Suppressor macrophage treated with lipopolysaccharide for 4 hours (primary cell): Measurements from ENCODE around the gene OSGIN1.
A peak's percentile ranks its signal among the peaks of the same experiment; 100 is the strongest.

ENCODE experiments used
- DNase-seq: peaks from one replicate; pipeline ENCODE4 v3.0.0-alpha.2; 2020

The OSGIN1 gene

DNA sequence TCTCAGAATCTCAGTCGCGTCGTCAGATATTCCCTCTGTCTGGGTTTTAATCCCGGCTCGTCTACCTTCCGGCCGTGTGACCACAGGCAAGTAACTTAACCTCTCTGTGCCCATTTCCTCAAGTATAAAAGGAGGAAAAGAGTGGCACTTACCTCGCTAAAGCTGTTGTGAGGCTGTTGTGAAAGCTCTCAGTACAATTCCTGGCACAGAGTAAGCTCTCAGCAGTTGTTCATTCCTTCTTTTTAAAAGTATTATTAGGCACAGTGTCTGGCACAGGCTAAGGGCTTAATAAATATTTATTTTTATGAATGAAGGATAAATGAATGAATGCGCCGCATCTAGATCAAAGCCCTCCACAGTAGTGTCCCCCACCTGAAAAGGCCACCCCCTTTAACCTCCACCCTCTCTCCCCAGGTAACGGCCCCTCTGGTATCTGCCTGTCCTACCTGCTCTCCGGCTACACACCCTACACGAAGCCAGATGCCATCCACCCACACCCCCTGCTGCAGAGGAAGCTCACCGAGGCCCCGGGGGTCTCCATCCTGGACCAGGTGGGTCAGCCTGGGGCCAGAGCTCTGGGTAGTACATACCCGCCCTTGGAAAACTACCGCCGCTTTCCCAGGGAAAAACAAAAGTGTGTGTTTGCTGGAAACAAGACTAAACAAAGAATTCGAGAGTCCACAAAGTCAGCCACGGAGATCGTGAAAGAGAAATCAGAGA lies 6.0 kb downstream of the OSGIN1 start:
- no peak for DNase-seq

DNA sequence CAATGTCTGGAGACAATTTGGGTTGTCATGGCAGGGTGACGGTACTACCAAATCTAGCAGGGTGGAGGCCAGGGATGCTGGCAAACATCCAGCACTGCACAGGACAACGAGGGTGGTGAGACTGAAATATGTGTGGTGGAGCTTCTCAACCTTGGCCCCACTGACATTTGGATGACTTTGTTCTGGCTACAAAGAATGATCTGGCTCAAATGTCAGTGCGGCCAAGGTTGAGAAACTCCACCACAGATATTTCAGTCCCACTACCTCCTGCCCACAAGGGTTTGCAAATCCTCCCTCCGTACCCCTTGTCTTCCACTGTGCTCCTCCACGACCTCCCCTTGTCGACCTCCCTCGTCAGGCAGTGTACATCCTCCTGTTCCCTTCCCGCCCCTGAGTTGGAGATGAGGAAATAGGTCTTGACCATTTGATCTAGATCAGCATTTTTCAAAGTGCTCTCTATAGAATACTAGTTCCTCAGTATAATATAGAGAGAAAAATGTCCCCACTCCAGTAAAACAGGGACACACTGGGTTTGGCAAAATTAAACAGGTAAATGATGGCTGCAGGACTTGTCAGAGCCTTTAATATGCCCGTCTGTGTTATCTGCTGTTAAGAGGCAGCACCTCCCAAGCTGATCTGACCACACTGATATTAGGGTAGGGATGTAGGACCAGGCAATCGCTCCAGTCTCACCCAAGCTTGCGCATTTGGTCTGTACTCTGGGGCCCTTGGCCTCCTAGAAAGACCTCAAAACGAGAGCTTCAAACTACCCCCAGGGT lies 6.8 kb downstream of the OSGIN1 start:
- peak; percentile 19 for DNase-seq

DNA sequence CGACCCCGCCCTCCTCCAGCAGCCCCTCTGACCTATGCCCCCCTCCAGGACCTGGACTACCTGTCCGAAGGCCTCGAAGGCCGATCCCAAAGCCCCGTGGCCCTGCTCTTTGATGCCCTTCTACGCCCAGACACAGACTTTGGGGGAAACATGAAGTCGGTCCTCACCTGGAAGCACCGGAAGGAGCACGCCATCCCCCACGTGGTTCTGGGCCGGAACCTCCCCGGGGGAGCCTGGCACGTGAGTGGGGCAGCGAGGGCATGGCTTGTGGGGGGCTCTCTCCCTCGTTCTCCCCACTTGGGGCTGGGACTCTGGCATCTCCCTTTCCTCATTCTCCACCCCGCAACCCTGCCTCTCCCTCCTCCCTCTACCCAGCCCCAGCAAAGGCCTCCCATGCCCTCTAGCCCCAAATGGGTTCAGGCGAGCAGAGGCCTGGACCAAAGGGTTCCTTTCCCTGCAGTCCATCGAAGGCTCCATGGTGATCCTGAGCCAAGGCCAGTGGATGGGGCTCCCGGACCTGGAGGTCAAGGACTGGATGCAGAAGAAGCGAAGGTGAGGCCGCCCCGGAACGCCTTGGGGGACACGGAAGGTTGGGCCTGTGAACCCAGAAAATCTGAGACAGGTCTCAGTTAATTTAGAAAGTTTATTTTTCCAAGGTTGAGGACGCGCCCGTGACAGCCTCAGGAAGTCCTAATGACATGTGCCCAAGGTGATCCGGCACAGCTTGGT lies 7.6 kb downstream of the OSGIN1 start:
- DNase-seq, result no peak

DNA sequence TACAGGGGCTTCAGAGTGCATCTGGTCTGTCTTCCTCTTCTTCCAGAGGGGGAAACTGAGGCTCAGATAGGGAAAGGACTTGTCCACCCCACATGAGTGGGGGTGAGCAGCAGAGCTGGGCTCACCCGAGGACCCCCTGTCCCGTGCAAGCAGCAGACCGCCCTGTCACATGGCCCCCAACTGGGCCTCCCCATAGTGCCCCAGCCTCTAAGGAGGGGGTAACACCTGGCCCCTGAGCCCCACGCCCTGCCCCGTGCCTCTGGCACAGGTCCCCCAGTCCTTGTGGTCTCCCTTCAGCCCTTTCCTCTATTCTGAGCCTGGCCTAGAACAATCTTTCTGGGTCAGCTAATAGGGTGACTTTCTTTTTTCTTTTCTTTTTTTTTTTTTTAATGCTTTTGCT lies 8.6 kb downstream of the OSGIN1 start:
- no peak for DNase-seq

DNA sequence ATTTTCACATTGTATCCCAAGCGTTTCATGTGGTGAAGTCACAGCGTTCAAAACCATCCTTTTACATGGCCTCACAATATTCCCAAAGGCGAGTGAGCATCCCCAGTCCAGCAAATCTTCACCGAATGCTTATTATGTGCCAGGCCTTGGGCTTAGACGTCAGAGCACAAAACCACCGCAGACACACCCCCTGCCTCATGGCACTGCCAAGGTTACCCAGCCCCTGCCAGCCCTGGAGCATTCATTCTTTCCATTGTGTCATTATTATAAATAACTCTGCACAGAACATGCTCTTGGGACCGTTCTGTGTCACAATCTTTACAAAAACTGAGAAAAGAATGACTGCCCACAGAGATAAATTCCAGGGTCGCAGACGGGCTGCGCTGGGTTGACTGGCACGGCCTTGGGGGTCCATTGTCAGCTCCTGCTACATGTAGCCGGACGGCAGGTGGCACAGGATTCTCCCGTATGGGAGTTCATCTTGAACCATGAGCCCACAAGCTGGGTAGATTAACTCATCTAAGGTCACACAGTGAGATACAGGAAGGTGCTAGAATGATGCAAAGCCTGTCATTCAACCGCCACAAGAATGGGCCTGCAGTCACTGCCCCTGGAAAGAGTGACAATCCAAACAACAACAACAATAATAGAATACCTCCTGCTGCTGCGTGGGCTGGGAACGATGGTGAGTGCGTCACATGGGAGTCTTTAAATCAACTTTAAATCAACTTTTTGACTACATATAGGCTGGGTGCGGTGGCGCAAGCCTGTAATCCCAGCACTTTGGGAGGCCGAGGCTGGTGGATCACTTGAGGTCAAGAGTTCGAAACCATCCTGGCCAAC lies 10.5 kb downstream of the OSGIN1 start:
- no peak for DNase-seq

DNA sequence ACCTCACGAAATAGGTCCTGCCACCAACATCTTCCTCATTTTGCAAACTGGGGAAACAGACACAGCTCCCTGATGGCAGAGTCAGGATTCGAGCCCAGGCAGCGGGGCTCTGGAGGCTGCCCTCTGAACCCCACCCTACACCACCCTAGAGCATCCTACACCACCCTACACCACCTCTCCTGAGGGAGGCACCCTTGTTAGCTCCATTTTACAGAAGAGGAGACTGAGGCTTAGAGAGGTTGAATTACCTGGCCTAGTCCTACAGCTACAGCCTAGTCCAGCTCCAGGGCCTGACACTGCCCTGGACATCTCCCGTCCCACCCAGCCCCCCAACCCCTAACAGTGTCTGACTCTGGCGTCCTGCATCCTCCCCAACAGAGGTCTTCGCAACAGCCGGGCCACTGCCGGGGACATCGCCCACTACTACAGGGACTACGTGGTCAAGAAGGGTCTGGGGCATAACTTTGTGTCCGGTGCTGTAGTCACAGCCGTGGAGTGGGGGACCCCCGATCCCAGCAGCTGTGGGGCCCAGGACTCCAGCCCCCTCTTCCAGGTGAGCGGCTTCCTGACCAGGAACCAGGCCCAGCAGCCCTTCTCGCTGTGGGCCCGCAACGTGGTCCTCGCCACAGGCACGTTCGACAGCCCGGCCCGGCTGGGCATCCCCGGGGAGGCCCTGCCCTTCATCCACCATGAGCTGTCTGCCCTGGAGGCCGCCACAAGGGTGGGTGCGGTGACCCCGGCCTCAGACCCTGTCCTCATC lies 11.8 kb downstream of the OSGIN1 start:
- no peak for DNase-seq

DNA sequence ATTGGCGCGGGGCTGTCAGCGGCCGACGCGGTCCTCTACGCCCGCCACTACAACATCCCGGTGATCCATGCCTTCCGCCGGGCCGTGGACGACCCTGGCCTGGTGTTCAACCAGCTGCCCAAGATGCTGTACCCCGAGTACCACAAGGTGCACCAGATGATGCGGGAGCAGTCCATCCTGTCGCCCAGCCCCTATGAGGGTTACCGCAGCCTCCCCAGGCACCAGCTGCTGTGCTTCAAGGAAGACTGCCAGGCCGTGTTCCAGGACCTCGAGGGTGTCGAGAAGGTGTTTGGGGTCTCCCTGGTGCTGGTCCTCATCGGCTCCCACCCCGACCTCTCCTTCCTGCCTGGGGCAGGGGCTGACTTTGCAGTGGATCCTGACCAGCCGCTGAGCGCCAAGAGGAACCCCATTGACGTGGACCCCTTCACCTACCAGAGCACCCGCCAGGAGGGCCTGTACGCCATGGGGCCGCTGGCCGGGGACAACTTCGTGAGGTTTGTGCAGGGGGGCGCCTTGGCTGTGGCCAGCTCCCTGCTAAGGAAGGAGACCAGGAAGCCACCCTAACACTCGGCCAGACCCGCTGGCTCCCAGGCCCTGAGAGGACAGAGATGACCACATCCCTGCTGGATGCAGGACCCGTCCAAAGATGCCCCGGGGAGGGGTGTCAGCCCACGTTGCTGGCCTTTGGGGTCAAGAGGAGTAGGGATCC lies 12.6 kb downstream of the OSGIN1 start:
- DNase-seq, result no peak

DNA sequence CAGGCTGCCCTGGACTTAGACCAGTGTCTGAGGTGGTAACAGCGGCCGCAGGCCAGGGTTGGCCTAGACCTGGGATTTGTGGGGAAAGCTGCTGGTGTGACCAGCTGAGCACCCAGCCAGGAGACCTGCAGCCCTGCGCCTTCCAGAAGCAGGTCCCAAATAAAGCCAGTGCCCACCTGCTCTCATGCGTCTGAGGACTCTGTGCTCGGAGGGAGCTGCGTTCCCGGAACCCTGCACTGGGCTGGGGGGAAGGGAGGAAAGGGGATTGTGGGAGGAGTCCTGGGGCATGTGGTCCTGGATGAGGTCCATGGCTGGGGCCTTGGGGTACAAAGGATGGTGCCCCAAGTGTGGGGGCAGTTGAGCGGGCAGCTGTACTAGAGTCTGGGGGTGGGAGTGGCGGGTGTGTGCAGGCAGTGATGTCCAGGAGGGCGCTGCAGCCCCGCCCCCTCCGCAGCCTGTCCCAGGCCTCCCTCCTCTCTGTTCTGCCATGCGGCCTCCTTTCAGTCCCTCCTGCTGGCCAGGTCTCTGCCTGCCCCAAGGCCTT lies 13.2 kb downstream of the OSGIN1 start:
- DNase-seq, result no peak

DNA sequence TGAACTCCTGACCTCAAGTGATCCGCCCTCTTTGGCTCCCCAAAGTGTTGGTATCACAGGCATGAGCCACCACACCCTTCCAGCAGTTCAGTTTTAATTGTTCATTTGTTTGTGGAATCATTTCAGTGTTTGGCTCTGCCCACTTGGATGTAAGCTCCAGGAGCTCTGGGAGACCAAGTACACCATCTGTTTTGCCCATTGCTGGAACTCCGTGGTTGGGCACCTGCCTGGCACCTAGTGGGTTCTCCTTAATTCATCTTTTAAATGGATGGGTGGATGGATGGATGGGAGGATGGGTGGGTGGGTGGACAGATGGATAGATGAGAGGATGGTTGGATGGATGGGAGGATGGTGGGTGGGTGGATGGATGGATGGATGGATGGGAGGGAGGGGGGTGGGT lies 14.1 kb downstream of the OSGIN1 start:
- DNase-seq, result no peak

DNA sequence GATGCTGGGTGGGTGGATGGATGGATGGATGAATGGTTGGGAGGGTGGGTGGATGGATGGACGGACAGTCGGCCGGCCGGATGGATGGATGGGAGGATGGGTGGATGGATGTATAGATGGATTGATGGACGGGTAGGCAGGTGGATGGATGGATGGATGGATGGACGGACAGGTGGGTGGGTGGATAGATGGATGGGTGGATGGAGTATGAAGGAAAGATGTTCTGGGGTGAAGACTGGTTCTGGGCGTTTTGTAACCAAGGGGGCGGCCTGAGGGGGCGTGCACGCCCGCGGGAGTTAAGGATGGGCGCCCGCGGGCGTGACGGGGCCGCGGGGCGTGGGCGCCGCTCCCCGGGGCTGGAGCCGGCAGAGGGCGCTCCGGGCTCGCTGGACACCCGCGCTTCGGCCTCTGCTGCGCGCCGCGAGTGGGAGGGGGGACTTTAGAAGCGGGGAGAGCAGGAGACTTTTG lies 14.8 kb downstream of the OSGIN1 start, which contains the start of gene NECAB2:
NECAB2 (plus strand) TSS at position 407 of the 468 bp plus-strand sequence. CDS start 405 bp downstream, outside the sequence.
- DNase-seq, result peak; percentile 69

DNA sequence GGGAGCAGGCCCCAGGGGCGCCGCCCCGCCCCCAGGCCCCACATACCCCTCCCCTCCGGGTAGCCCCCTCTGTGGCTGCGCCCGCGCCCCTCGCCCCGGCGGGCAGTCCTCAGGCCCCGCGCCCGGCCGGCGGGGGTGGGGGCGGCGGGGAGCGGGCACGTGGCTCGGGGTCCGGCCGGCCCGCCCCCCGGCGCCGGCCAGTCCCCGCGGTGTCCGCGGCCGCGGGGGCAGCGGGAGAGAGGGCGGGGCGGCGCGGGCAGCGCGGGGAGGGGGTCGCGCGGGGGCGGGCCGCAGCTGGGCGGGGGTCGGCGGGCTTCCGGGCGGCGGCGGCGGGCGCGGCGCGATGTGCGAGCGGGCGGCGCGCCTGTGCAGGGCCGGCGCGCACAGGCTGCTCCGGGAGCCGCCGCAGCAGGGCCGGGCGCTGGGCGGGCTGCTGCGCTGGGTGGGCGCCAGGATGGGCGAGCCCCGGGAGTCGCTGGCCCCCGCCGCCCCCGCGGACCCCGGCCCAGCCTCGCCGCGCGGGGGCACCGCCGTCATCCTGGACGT lies 15.3 kb downstream of the OSGIN1 start:
- DNase-seq, result no peak

DNA sequence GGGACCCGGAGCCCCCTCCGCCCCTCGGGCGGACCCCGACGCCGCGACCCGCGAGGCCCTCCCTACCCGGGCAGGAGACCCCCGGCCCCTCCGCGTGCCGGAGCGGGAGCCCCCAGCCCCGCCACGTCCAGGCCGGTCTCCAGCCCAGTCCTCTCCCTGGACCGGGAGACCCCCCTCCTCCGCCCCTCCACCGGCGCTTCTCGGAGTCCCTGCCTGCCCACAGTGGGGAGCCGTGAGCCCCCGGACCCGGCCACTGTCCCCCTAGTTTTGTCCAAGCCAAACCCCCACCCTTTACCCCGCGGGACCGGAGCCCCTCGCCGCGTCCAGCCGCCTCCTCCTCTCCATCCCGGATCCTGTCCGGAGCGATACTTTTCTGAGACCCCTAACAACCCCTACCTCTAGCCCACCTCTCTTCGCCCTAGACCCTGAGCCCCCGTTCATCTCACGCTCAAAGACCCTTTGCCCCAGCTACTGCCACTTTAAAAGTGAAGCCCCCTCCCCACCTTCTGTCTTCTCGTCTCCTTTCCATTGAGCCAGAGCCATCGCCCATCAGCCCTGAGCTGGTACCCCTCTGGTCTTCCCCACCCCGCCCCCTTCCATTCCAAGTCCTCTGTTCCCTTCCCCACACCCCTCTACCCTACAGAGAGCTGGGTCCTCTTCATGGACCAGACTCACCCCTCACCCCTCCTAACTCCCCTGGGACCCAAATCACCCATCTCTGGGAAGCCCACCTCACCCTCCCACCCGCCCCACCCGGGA lies 16.0 kb downstream of the OSGIN1 start:
- no peak for DNase-seq

DNA sequence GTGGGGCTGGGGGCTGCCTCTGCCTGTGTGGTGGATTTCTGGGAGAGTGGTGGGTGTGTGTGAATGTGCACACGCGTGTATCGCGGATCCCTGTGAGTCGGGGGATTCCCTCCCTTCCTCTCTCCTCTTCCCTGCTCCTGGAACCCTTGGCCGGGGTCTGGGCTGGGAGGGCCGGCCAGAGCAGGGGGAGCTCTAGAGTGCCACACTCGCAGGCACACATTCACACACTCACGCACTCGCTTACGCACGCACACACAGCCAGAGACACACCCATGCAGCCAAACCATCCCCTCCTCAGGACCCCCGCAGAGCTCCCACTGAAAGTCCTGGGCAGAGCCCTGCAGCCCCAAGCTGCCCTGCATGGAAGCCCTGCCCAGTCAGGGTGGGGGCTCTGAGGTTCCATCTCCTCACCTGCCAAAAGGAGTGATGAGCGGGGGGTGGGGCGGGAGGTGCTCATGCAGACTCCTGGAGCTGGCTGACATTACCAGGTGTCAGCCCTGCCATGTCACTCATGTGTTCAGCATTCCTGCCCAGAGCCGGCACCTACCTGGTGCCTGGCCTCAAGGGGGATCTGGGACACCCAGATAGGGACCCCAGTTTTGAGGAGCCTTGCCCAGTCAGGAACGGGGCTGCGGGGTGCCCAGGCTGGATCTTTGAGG lies 16.9 kb downstream of the OSGIN1 start:
- DNase-seq, result no peak

DNA sequence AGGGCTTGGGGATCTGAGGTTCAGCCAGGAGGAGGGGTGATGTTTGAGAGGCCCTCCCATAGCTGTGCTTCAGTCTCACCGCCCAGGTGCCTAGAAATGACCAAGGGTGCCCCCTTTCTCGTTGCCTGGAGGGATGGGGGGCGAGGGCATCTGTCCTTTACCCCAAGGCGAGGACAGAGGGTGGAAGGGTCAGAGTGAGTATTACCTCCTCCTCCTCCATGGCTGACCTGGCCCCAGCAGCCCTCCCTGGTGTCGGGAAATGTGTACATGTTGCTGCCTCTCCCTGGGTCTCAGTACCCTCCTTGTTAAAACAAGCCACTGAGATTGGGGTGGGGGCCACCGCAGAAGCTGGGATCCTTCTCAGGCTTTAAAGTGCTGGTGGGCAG lies 17.4 kb downstream of the OSGIN1 start:
- no peak for DNase-seq

DNA sequence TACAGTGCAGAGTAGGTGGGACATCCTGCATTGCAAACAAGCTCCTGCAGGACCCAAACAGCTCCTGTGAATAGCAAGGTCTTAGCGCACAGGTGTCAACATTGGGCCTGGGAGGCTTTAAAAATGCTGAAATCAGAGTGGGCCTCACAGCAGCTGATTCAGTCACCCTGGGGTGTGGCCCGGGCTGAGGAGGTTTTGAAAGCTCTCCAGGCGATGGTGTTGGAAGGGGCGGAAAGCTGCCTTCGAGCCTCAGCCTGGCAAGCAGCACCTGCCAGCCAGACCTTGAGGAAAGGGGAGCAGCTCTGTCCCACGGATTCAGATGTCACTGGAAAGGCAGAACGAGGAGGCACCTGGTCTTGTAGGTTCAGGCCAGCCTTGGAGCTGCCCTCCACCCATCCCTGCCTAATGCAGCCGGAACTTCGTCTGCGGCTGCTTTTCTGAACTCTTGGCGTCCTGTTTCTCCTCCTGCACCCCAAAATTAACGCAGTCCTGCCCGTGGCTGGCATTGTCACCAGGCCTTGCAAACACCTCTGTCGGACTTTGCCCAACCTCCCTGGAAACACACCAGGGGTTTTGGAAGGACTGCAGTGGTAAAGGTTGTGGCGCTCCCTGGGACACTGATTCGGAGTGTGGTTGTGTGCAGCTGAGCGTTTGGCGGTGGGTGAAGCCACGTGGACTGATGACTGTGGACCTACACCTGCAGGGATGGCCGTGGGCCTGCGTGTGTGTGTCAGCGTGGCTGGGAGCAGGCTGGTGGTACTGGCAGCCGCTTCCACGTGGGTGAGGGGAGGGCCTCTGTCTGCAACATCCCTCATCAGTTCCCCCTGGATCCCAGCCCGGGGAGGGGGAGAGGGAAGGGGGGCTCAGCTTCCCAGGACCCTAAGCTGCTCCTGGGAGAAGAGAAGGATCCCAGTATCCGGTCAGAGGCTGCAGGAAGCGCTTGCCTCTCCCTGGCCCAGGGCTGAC lies 18.4 kb downstream of the OSGIN1 start:
- no peak for DNase-seq

DNA sequence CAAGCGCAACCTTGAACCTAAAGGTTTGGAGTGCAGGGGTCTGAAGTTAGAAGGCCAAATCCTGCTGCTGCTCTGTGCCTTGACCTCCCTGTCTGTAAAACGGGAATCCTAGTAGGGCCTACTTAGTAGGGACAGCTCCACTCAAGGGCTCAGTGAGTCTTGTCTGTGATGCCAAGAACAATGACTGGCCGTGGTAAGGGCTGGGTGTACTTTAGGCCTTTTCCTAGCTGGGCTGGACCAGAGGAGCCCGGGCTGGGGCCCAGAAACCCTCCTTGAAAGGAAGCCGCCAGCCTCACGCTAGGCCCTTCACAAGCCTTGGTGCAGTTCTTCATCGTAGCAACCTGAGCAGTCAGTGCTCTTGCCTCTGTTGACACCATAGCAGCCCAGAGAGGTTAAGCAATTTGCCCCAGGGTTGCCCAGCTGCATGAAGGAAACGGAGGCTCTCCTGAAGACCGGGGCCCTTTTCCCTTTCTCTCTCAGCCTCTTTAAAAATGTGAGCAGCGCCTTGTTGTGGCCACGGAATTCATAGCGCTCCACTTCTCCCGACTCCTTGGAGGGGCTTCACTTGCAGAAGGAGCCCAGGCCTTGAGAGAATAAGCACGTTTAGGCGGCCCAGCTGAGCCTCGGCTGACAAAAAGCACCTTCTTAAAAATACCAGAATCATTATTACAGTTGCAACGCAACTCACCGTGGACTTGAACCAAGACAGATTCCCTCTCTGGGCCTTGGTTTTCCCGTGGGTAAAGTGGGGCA lies 19.4 kb downstream of the OSGIN1 start:
- DNase-seq, result no peak

DNA sequence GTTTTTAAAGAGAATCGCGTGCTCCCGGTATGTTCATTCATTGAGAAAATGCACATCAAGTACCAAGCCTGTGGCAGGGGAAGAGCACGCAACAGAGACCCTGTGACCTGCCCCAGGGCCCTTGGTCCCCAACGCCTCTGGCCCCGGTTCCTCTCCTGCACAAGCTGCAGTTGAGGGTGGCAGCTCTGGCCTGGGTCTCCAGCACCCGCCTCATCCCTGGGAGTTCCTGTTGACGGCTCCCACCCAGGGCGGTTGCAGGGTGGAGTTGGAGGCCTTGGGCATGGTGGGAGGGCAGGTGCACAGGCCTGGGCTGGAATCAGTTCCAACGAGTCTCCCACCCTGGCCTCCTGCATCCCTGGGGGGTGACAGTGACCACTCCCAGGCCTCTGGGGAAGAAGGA lies 20.0 kb downstream of the OSGIN1 start:
- no peak for DNase-seq
